AG04450 (cell line): ENCODE measurements around the gene TPSB2. TPM values are rescaled to one million over a fixed set of nuclear protein-coding genes. Genes with fewer than 3 reads are reported as not detected.
"Not testable (repeated sequence)": the region's sequence is repeated elsewhere in the genome, so short reads cannot be mapped to it uniquely, and the experiment has no call there.

Source experiments
- CTCF ChIA-PET: fragments of 300-600, 350-600 bp; formaldehyde crosslinking; extraction: SDS; loops from one replicate; lab custom pipeline; 2022; ENCODE audit warnings: antibody characterized with exemption, inconsistent platforms; lab: Charles Lee
- POLR2A ChIA-PET: fragments of 350-600 bp; formaldehyde crosslinking; extraction: SDS; loops from one replicate; lab custom pipeline; 2021; ENCODE audit warnings: antibody characterized with exemption, inconsistent platforms; lab: Yijun Ruan, JAX
- DNase-seq: peaks from one replicate; pipeline ENCODE4 v3.0.0-alpha.2; 2011; ENCODE audit warnings: low read depth, low spot score
- H3K27ac ChIP-seq: one replicate; pipeline ENCODE4 v1.5.1; 2012; ENCODE audit warnings: low read depth, low read length, control low read depth
- H3K27me3 ChIP-seq: one replicate; pipeline ENCODE4 v1.6.0; 2012; ENCODE audit warnings: low read length; ENCODE audit not compliant: control insufficient read depth, insufficient read depth
- H3K4me3 ChIP-seq: 2 replicates; pipeline ENCODE4 v1.5.1; 2011; ENCODE audit warnings: mild to moderate bottlenecking, low read depth, low read length, control low read depth
- H3K9me3 ChIP-seq: 2 replicates; pipeline ENCODE4 v1.5.1; 2012; ENCODE audit warnings: low read length; ENCODE audit not compliant: control insufficient read depth, insufficient read depth
- polyA minus RNA-seq: library from RNA; depleted of rRNA, polyadenylated mRNA; stranded (reverse); fragments of >200 nt; gene quantifications from 2 replicates; pipeline ENCODE4 v1.2.3, GENCODE V29; 2011; rRNA and poly(A)+ RNA removed
- polyA plus RNA-seq: library from polyadenylated mRNA; depleted of rRNA; stranded (reverse); fragments of >200 nt; gene quantifications from 2 replicates; pipeline ENCODE4 v1.2.3, GENCODE V29; 2011; rRNA removed
- TF ChIP-seq, protein P1 (sequence below): IDR thresholded peaks from 2 replicates; pipeline ENCODE4 v1.5.1; 2011; ENCODE audit warnings: low read depth, low read length, control low read depth, inconsistent platforms

TPSB2 gene
- polyA plus RNA-seq = not detected in 2 replicates
- not detected in 2 replicates for polyA minus RNA-seq

GRCh38 chr16:1230084-1230470 is at the start of gene TPSB2:
TPSB2 (minus strand) TSS chr16:1230184; CDS start chr16:1229951, 233 bp downstream.
- H3K27ac ChIP-seq, H3K27me3 ChIP-seq, DNase-seq, H3K4me3 ChIP-seq, H3K9me3 ChIP-seq, POLR2A ChIA-PET, CTCF ChIA-PET: not testable (repeated sequence)

GRCh38 chr16:1279081-1279944 is 49.3 kb upstream of the TPSB2 start:
- H3K4me3 ChIP-seq = no peak overlapping the region
- peaks cover 26% of the 10 kb centered on the region for H3K27me3 ChIP-seq
- TF ChIP-seq, protein P1, sequence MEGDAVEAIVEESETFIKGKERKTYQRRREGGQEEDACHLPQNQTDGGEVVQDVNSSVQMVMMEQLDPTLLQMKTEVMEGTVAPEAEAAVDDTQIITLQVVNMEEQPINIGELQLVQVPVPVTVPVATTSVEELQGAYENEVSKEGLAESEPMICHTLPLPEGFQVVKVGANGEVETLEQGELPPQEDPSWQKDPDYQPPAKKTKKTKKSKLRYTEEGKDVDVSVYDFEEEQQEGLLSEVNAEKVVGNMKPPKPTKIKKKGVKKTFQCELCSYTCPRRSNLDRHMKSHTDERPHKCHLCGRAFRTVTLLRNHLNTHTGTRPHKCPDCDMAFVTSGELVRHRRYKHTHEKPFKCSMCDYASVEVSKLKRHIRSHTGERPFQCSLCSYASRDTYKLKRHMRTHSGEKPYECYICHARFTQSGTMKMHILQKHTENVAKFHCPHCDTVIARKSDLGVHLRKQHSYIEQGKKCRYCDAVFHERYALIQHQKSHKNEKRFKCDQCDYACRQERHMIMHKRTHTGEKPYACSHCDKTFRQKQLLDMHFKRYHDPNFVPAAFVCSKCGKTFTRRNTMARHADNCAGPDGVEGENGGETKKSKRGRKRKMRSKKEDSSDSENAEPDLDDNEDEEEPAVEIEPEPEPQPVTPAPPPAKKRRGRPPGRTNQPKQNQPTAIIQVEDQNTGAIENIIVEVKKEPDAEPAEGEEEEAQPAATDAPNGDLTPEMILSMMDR = no peak
- ChIA-PET POLR2A (no interaction called here), CTCF (interaction anchor here (0.6 kb wide), 1 partner anchor 18 kb away, joined by 5 read pairs; no protein-coding TSS in a partner anchor)
- no peak for DNase-seq
- no peaks in the 10 kb centered on the region; the same call in 1 of the 2 replicates for H3K9me3 ChIP-seq
- H3K27ac ChIP-seq = no peak overlapping the region

DNA sequence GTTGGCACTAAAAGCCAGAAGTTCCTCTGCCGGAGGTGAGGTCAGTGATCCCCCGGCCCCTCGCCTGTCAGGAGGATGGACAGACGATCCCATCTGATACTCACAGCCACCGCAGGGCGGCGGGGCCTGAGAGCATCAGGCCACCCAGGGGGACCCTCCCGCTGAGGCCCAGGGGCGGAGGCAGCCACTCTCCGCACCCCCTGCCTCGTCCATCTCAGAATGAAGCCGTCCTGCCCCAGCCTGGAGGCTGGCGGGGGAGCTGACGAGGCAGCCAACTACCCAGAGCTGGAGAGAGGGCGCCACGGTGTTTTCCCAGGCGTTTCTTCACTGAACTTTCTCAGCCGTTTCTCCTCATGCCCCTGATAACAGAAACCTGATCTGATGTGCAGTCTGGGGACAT is 48.5 kb upstream of the TPSB2 start:
- TF ChIP-seq, protein P1 = no peak
- ChIA-PET CTCF (interaction anchor here (0.6 kb wide), 1 partner anchor 18 kb away, joined by 5 read pairs; no protein-coding TSS in a partner anchor), POLR2A (no interaction called here)
- peaks cover 2% of the 10 kb centered on the region; the same call in 1 of the 2 replicates for H3K9me3 ChIP-seq
- no peak overlapping the region for H3K4me3 ChIP-seq
- no peak for DNase-seq
- no peak overlapping the region for H3K27ac ChIP-seq
- peaks cover 21% of the 10 kb centered on the region for H3K27me3 ChIP-seq

GRCh38 chr16:1277617-1278282 is 47.8 kb upstream of the TPSB2 start:
- no peak for DNase-seq
- CTCF ChIA-PET = no interaction called here
- Histone ChIP-seq H3K9me3 (peaks cover 2% of the 10 kb centered on the region; the same call in 1 of the 2 replicates), H3K4me3 (no peak overlapping the region), H3K27ac (no peak overlapping the region), H3K27me3 (peaks cover 17% of the 10 kb centered on the region)
- POLR2A ChIA-PET = no interaction called here
- TF ChIP-seq, protein P1 = no peak

DNA sequence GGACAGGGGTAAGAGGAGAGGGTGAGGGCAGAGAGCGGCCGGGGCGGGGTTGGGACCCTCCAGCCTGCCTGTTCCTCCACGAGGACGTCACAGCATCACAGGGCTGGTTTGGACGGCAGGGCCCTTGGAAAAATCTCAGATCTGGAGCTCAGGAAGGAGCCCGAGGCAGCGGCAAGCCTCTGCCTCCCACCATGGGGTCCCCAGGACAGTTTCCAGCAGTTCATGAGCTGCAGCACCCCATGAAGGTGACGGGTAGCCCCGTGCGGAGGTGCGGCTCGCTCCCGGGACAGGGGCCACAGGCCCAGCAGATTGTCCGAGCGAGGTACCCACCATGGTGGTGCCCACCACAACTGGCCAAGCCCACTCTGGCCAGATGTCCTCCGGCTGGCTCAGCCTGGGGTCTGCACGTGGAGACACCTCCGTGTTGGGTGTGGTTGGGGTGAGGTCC is 47.2 kb upstream of the TPSB2 start:
- H3K27ac ChIP-seq = no peak overlapping the region
- peaks cover 17% of the 10 kb centered on the region for H3K27me3 ChIP-seq
- ChIA-PET CTCF (no interaction called here), POLR2A (no interaction called here)
- peaks cover 2% of the 10 kb centered on the region; the same call in 1 of the 2 replicates for H3K9me3 ChIP-seq
- TF ChIP-seq, protein P1 = no peak
- no peak overlapping the region for H3K4me3 ChIP-seq
- DNase-seq = no peak
